SU-DHL-6 (cell line): ENCODE measurements around the gene GORASP1.

Experiments
- H2AFZ ChIP-seq: fragments of 200-600 bp; sonication (generic); 2 replicates; pipeline ENCODE4 v1.6.1; 2014; ENCODE audit warnings: low read depth, mild to moderate bottlenecking, moderate library complexity, mixed read lengths, antibody characterized with exemption, low read length; ENCODE audit not compliant: severe bottlenecking
- H3F3A ChIP-seq: fragments of 200-600 bp; shearing (Covaris generic); 2 replicates; pipeline ENCODE4 v1.6.0; 2016; ENCODE audit warnings: antibody characterized with exemption, mild to moderate bottlenecking; ENCODE audit not compliant: insufficient read depth
- H3K27ac ChIP-seq: fragments of 200-600 bp; sonication (generic); 2 replicates; pipeline ENCODE4 v1.5.1; 2016; ENCODE audit warnings: low read depth, mild to moderate bottlenecking, low read length, moderate library complexity, mixed read lengths
- H3K27me3 ChIP-seq: fragments of 200-600 bp; sonication (generic), shearing (Covaris generic); 2 replicates; pipeline ENCODE4 v1.6.0; 2014; ENCODE audit warnings: mild to moderate bottlenecking, low read length
- H3K36me3 ChIP-seq: fragments of 200-600 bp; sonication (generic); 2 replicates; pipeline ENCODE4 v1.6.1; 2014; ENCODE audit warnings: mild to moderate bottlenecking, low read length, mixed read lengths
- H3K4me2 ChIP-seq: fragments of 300-600, 200-600 bp; shearing (Covaris generic), sonication (generic); 2 replicates; pipeline ENCODE4 v1.6.0; 2014; ENCODE audit warnings: low read length, low read depth, mild to moderate bottlenecking; ENCODE audit not compliant: poor library complexity, severe bottlenecking
- H3K4me3 ChIP-seq: fragments of 200-600 bp; sonication (generic); 2 replicates; pipeline ENCODE4 v1.5.1; 2014; ENCODE audit warnings: antibody characterized with exemption, low read length, mild to moderate bottlenecking, mixed read lengths; ENCODE audit not compliant: insufficient read depth, poor library complexity, severe bottlenecking
- H3K79me2 ChIP-seq: fragments of 200-600 bp; sonication (generic); 2 replicates; pipeline ENCODE4 v1.6.1; 2014; ENCODE audit warnings: mild to moderate bottlenecking, low read length, moderate library complexity; ENCODE audit not compliant: insufficient read depth
- H3K9ac ChIP-seq: fragments of 200-600 bp; sonication (generic); 2 replicates; pipeline ENCODE4 v1.7.0; 2014; ENCODE audit warnings: mild to moderate bottlenecking, low read length
- H3K9me2 ChIP-seq: fragments of 200-600 bp; sonication (generic); replicated peaks from 2 replicates; pipeline ENCODE4 v1.6.1; 2014; ENCODE audit warnings: low read length; ENCODE audit not compliant: insufficient read depth
- H3K9me3 ChIP-seq: fragments of 200-600 bp; sonication (generic); 2 replicates; pipeline ENCODE4 v1.6.1; 2014; ENCODE audit warnings: low read length, mixed read lengths; ENCODE audit not compliant: insufficient read depth
- H4K20me1 ChIP-seq: fragments of 200-600 bp; sonication (generic); 2 replicates; pipeline ENCODE4 v1.6.1; 2014; ENCODE audit warnings: low read depth, mild to moderate bottlenecking, antibody characterized with exemption, low read length, moderate library complexity, mixed read lengths
- CTCF ChIP-seq: fragments of 200-600 bp; sonication (generic); IDR thresholded peaks from one replicate; pipeline ENCODE4 v1.5.1; 2017; ENCODE audit warnings: antibody characterized with exemption, mild to moderate bottlenecking, low read length, moderate library complexity; ENCODE audit not compliant: insufficient read depth, poor library complexity, severe bottlenecking
- EZH2phosphoT487 ChIP-seq: fragments of 200-600 bp; sonication (generic), shearing (Covaris generic); conservative IDR thresholded peaks from 2 replicates; pipeline ENCODE4 v1.6.1; 2018; ENCODE audit warnings: mild to moderate bottlenecking, antibody characterized with exemption, low read length, moderate library complexity, mixed read lengths

The GORASP1 gene

GRCh38 chr3:39130693-39131265 lies 23.4 kb upstream of the GORASP1 start:
- Histone ChIP-seq H3K27ac (no peak overlapping the region), H3K4me2 (no peak overlapping the region), H2AFZ (no peak overlapping the region), H3K27me3 (no peaks in the 10 kb centered on the region), H3K9me2 (no peaks in the 10 kb centered on the region), H3K36me3 (no peaks in the 10 kb centered on the region), H3K4me3 (no peak overlapping the region), H3K9ac (no peak overlapping the region), H4K20me1 (no peaks in the 10 kb centered on the region), H3K9me3 (no peaks in the 10 kb centered on the region), H3K79me2 (no peaks in the 10 kb centered on the region), H3F3A (no peaks in the 10 kb centered on the region)
- no peak for TF ChIP-seq EZH2phosphoT487
- TF ChIP-seq CTCF, result no peak

DNA sequence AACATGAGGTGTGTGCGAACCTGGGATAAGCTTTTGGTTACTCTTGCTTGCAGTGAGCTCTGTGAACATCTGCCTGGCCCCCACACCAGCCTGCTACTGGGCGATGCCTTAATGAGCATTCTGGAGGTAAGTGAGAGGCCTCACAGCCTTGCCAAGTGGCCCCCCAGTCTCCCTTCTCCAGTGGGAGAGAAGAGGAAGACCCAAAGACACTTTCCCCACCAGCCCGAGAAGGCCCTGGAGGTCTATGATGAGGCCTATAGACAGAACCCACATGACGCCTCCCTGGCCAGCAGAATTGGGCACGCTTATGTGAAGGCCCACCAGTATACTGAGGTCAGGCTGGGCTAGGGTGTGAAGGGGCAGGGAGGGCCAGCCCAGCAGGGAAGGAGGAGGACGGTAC lies 22.6 kb upstream of the GORASP1 start:
- no peak for TF ChIP-seq EZH2phosphoT487
- TF ChIP-seq CTCF, result no peak
- H3K4me2 ChIP-seq, result no peak overlapping the region
- H3K79me2 ChIP-seq, result no peaks in the 10 kb centered on the region
- no peaks in the 10 kb centered on the region for H3K9me2 ChIP-seq
- H3K36me3 ChIP-seq, result no peaks in the 10 kb centered on the region
- no peaks in the 10 kb centered on the region for H3K9me3 ChIP-seq
- H3K9ac ChIP-seq, result no peak overlapping the region
- no peak overlapping the region for H2AFZ ChIP-seq
- no peaks in the 10 kb centered on the region for H3F3A ChIP-seq
- H3K27me3 ChIP-seq, result no peaks in the 10 kb centered on the region
- no peak overlapping the region for H3K4me3 ChIP-seq
- H3K27ac ChIP-seq, result no peak overlapping the region
- no peaks in the 10 kb centered on the region for H4K20me1 ChIP-seq

DNA sequence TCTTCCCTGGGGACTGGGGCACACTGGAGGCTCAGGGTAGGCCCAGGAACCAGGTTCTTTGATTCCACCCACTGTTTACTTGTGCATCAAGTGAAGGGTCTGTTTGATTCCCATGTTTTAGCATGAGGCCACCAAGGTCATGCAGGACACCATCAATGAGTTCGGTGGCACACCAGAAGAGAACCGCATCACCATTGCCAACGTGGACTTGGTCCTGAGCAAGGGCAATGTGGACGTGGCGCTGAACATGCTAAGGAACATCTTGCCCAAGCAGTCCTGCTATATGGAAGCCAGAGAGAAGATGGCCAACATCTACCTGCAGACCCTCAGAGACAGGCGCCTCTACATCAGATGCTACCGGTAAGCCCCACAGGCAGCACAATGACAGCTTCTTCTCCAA lies 21.5 kb upstream of the GORASP1 start:
- Histone ChIP-seq H3K4me2 (no peak overlapping the region), H3K9me2 (no peaks in the 10 kb centered on the region), H2AFZ (no peak overlapping the region), H3K4me3 (no peak overlapping the region), H3K9me3 (no peaks in the 10 kb centered on the region), H4K20me1 (no peaks in the 10 kb centered on the region), H3K27me3 (no peaks in the 10 kb centered on the region), H3K79me2 (no peaks in the 10 kb centered on the region), H3K36me3 (no peaks in the 10 kb centered on the region), H3K27ac (no peak overlapping the region), H3F3A (no peaks in the 10 kb centered on the region), H3K9ac (no peak overlapping the region)
- TF ChIP-seq EZH2phosphoT487, result no peak
- TF ChIP-seq CTCF, result no peak
